ENCODE measurements around the gene KTN1. TPM values are rescaled to one million over a fixed set of nuclear protein-coding genes. Genes with fewer than 3 reads are reported as not detected.
A peak's percentile ranks its signal among the peaks of the same experiment; 100 is the strongest.

KTN1 gene
- total and polyA plus RNA-seq, 7 experiments from 2014 or later: 20.3 to 131 (median 90.7) TPM

GRCh38 chr14:55628426-55628825 lies 48.4 kb downstream of the KTN1 start:
- Histone ChIP-seq H3K27me3 (ENCODE audit: control insufficient read depth in 2 of 2, insufficient read depth in 2 of 2, low read length in 2 of 2) (no peaks in the 10 kb centered on the region), H3K4me3 (ENCODE audit: low read length) (no peak overlapping the region), H3K4me1 (ENCODE audit: control insufficient read depth in 2 of 2, insufficient read depth in 2 of 2, low read length in 2 of 2) (no peaks in the 10 kb centered on the region), H3K27ac (ENCODE audit: low read depth, low read length) (no peak overlapping the region), H3K9me3 (ENCODE audit: control insufficient read depth in 2 of 3, low read length in 3 of 3) (no peaks in the 10 kb centered on the region), H3K36me3 (ENCODE audit: control insufficient read depth in 2 of 3, insufficient read depth in 3 of 3, low read length in 3 of 3) (peaks cover 6 to 29% (median 14%) of the 10 kb centered on the region in 3 experiments)
- DNase-seq (no peak), ATAC-seq (no peak)
- Mint-ChIP-seq H3K4me1 (peaks cover 4 to 19% (median 15%) of the 10 kb centered on the region in 7 donors), H3K36me3 (peaks cover 23 to 66% (median 36%) of the 10 kb centered on the region in 5 donors), H3K9me3 (no peaks in the 10 kb centered on the region), H3K27me3 (no peaks in the 10 kb centered on the region), H3K27ac (no peak overlapping the region), H3K4me3 (no peak overlapping the region)
- intact Hi-C loops (cut with micrococcal nuclease): no loop called here
- ChIA-PET POLR2A (no interaction called here), CTCF (no interaction called here)

- peaks cover 9 to 59% (median 14%) of the 10 kb centered on the region in 3 experiments for H3K36me3 ChIP-seq (ENCODE audit: control insufficient read depth in 2 of 3, insufficient read depth in 3 of 3, low read length in 3 of 3)
- Mint-ChIP-seq H3K4me3 (no peak overlapping the region), H3K9me3 (no peaks in the 10 kb centered on the region), H3K27me3 (no peaks in the 10 kb centered on the region), H3K27ac (no peak overlapping the region), H3K4me1 (peaks cover 0 to 13% (median 4%) of the 10 kb centered on the region in 7 donors), H3K36me3 (peaks cover 21 to 62% (median 33%) of the 10 kb centered on the region in 5 donors)
- DNase-seq: no peak
- ChIA-PET CTCF (interaction anchor here (0.6 kb wide), 1 partner anchor 384 kb away, joined by 3 read pairs; no protein-coding TSS in a partner anchor), POLR2A (no interaction called here)
- intact Hi-C loops (cut with micrococcal nuclease): no loop called here
- H3K9me3 ChIP-seq (ENCODE audit: control insufficient read depth in 2 of 3, low read length in 3 of 3): no peaks in the 10 kb centered on the region
- no peak overlapping the region for H3K4me3 ChIP-seq (ENCODE audit: low read length)
- no peaks in the 10 kb centered on the region for H3K4me1 ChIP-seq (ENCODE audit: control insufficient read depth in 2 of 2, insufficient read depth in 2 of 2, low read length in 2 of 2)
- no peak for ATAC-seq
- H3K27me3 ChIP-seq (ENCODE audit: control insufficient read depth in 2 of 2, insufficient read depth in 2 of 2, low read length in 2 of 2): no peaks in the 10 kb centered on the region
- H3K27ac ChIP-seq (ENCODE audit: low read depth, low read length): no peak overlapping the region
Measured at GRCh38 chr14:55638665-55639064, 58.7 kb downstream of the KTN1 start.

- peaks cover 3 to 43% (median 10%) of the 10 kb centered on the region in 3 experiments for H3K36me3 ChIP-seq (ENCODE audit: control insufficient read depth in 2 of 3, insufficient read depth in 3 of 3, low read length in 3 of 3)
- peak overlapping the region in 2 of 9 donors; percentile 12 to 43 for H3K27ac Mint-ChIP-seq
- no peaks in the 10 kb centered on the region for H3K4me1 ChIP-seq (ENCODE audit: control insufficient read depth in 2 of 2, insufficient read depth in 2 of 2, low read length in 2 of 2)
- POLR2A ChIA-PET: no interaction called here
- no peak overlapping the region for H3K27ac ChIP-seq (ENCODE audit: low read depth, low read length)
- DNase-seq (no peak), ATAC-seq (no peak)
- H3K9me3 ChIP-seq (ENCODE audit: control insufficient read depth in 2 of 3, low read length in 3 of 3): no peaks in the 10 kb centered on the region
- H3K27me3 ChIP-seq (ENCODE audit: control insufficient read depth in 2 of 2, insufficient read depth in 2 of 2, low read length in 2 of 2): no peaks in the 10 kb centered on the region
- CTCF ChIA-PET: no interaction called here
- no peak overlapping the region for H3K4me3 Mint-ChIP-seq
- H3K9me3 Mint-ChIP-seq: no peaks in the 10 kb centered on the region
- intact Hi-C loops (cut with micrococcal nuclease): no loop called here
- H3K27me3 Mint-ChIP-seq: no peaks in the 10 kb centered on the region
- no peak overlapping the region for H3K4me3 ChIP-seq (ENCODE audit: low read length)
- H3K4me1 Mint-ChIP-seq: peaks cover 4 to 13% (median 9%) of the 10 kb centered on the region in 7 donors
- peaks cover 10 to 67% (median 26%) of the 10 kb centered on the region in 5 donors for H3K36me3 Mint-ChIP-seq
Measured at GRCh38 chr14:55641290-55641689, 61.3 kb downstream of the KTN1 start.

- Histone ChIP-seq H3K4me3 (ENCODE audit: low read length) (no peak overlapping the region), H3K36me3 (ENCODE audit: control insufficient read depth in 2 of 3, insufficient read depth in 3 of 3, low read length in 3 of 3) (peaks cover 0 to 37% (median 5%) of the 10 kb centered on the region in 3 experiments), H3K4me1 (ENCODE audit: control insufficient read depth in 2 of 2, insufficient read depth in 2 of 2, low read length in 2 of 2) (no peaks in the 10 kb centered on the region), H3K27me3 (ENCODE audit: control insufficient read depth in 2 of 2, insufficient read depth in 2 of 2, low read length in 2 of 2) (no peaks in the 10 kb centered on the region), H3K9me3 (ENCODE audit: control insufficient read depth in 2 of 3, low read length in 3 of 3) (no peaks in the 10 kb centered on the region), H3K27ac (ENCODE audit: low read depth, low read length) (no peak overlapping the region)
- ChIA-PET POLR2A (interaction anchor here (0.5 kb wide), 1 partner anchor 1198 kb away, joined by 3 read pairs; no protein-coding TSS in a partner anchor), CTCF (interaction anchor here (0.5 kb wide), 1 partner anchor 1270 kb away, joined by 7 read pairs; no protein-coding TSS in a partner anchor)
- intact Hi-C loops (cut with micrococcal nuclease): no loop called here
- Mint-ChIP-seq H3K9me3 (no peaks in the 10 kb centered on the region), H3K4me1 (peaks cover 4 to 13% (median 9%) of the 10 kb centered on the region in 7 donors), H3K36me3 (peaks cover 5 to 64% (median 25%) of the 10 kb centered on the region in 5 donors), H3K4me3 (no peak overlapping the region), H3K27me3 (no peaks in the 10 kb centered on the region), H3K27ac (peak overlapping the region in 2 of 9 donors; percentile 20 to 48)
- no peak for DNase-seq
- no peak for ATAC-seq
Measured at GRCh38 chr14:55641954-55642353, 61.9 kb downstream of the KTN1 start.

- POLR2A ChIA-PET: no interaction called here
- peaks cover 2 to 43% (median 6%) of the 10 kb centered on the region in 3 experiments for H3K36me3 ChIP-seq (ENCODE audit: control insufficient read depth in 2 of 3, insufficient read depth in 3 of 3, low read length in 3 of 3)
- H3K4me3 ChIP-seq (ENCODE audit: low read length): no peak overlapping the region
- no peaks in the 10 kb centered on the region for H3K4me1 ChIP-seq (ENCODE audit: control insufficient read depth in 2 of 2, insufficient read depth in 2 of 2, low read length in 2 of 2)
- intact Hi-C loops (cut with micrococcal nuclease): no loop called here
- Mint-ChIP-seq H3K27me3 (no peaks in the 10 kb centered on the region), H3K36me3 (peaks cover 11 to 52% (median 20%) of the 10 kb centered on the region in 5 donors), H3K4me3 (no peak overlapping the region), H3K27ac (peak overlapping the region in 3 of 9 donors; percentile 0 to 2 (median 1)), H3K9me3 (no peaks in the 10 kb centered on the region), H3K4me1 (peaks cover 7 to 13% (median 9%) of the 10 kb centered on the region in 7 donors)
- ATAC-seq: peak; percentile 46
- CTCF ChIA-PET: interaction anchor here (0.6 kb wide), 1 partner anchor 16 kb away, joined by 4 read pairs; no protein-coding TSS in a partner anchor
- H3K27ac ChIP-seq (ENCODE audit: low read depth, low read length): no peak overlapping the region
- no peaks in the 10 kb centered on the region for H3K9me3 ChIP-seq (ENCODE audit: control insufficient read depth in 2 of 3, low read length in 3 of 3)
- no peak for DNase-seq
- no peaks in the 10 kb centered on the region for H3K27me3 ChIP-seq (ENCODE audit: control insufficient read depth in 2 of 2, insufficient read depth in 2 of 2, low read length in 2 of 2)
Measured at GRCh38 chr14:55645145-55645544, 65.1 kb downstream of the KTN1 start.

- no peak for ATAC-seq
- peaks cover 8 to 13% (median 9%) of the 10 kb centered on the region in 7 donors for H3K4me1 Mint-ChIP-seq
- no peaks in the 10 kb centered on the region for H3K9me3 ChIP-seq (ENCODE audit: control insufficient read depth in 2 of 3, low read length in 3 of 3)
- ChIA-PET CTCF (no interaction called here), POLR2A (no interaction called here)
- peaks cover 17 to 52% (median 22%) of the 10 kb centered on the region in 5 donors for H3K36me3 Mint-ChIP-seq
- no peaks in the 10 kb centered on the region for H3K4me1 ChIP-seq (ENCODE audit: control insufficient read depth in 2 of 2, insufficient read depth in 2 of 2, low read length in 2 of 2)
- peaks cover 5 to 47% (median 6%) of the 10 kb centered on the region in 3 experiments for H3K36me3 ChIP-seq (ENCODE audit: control insufficient read depth in 2 of 3, insufficient read depth in 3 of 3, low read length in 3 of 3)
- DNase-seq: no peak
- intact Hi-C loops (cut with micrococcal nuclease): no loop called here
- H3K9me3 Mint-ChIP-seq: no peaks in the 10 kb centered on the region
- no peak overlapping the region for H3K4me3 ChIP-seq (ENCODE audit: low read length)
- peak overlapping the region in 5 of 9 donors; percentile 5 to 82 (median 23) for H3K27ac Mint-ChIP-seq
- no peak overlapping the region for H3K27ac ChIP-seq (ENCODE audit: low read depth, low read length)
- no peaks in the 10 kb centered on the region for H3K27me3 ChIP-seq (ENCODE audit: control insufficient read depth in 2 of 2, insufficient read depth in 2 of 2, low read length in 2 of 2)
- no peaks in the 10 kb centered on the region for H3K27me3 Mint-ChIP-seq
- no peak overlapping the region for H3K4me3 Mint-ChIP-seq
Measured at GRCh38 chr14:55645845-55646832, 66.1 kb downstream of the KTN1 start.

All from naive thymus-derived CD4-positive, alpha-beta T cell (primary cell).